OCI-LY7 (cell line): ENCODE data around the gene ANO10.

ENCODE experiments used
- CTCF ChIP-seq: fragments of 200-600 bp; sonication (generic); conservative IDR thresholded peaks from 2 replicates; pipeline ENCODE4 v1.5.1; 2014; ENCODE audit warnings: mild to moderate bottlenecking, antibody characterized with exemption, low read length, moderate library complexity, mixed read lengths
- EZH2phosphoT487 ChIP-seq: fragments of 200-600 bp; sonication (generic); IDR thresholded peaks from 2 replicates; pipeline ENCODE4 v1.6.1; 2018; ENCODE audit warnings: low read depth, borderline replicate concordance, mild to moderate bottlenecking, mixed run types, antibody characterized with exemption, low read length, moderate library complexity, mixed read lengths

- TF ChIP-seq CTCF = no peak
- no peak for TF ChIP-seq EZH2phosphoT487
These were observed 148.1 kb downstream of the ANO10 start for GRCh38 chr3:43473737-43474136.
